Esophagus (tissue), 2 donors: ENCODE measurements around the gene TAS1R1. TPM values are rescaled to one million over a fixed set of nuclear protein-coding genes. Genes with fewer than 3 reads are reported as not detected.
A peak's percentile ranks its signal among the peaks of the same experiment; 100 is the strongest.
"Not testable (repeated sequence)": the region's sequence is repeated elsewhere in the genome, so short reads cannot be mapped to it uniquely, and the experiment has no call there.

Experiments
- H3K27ac ChIP-seq, 2 donors: one replicate each; pipeline ENCODE4 v1.5.1; 2013; ENCODE audit warnings: low read depth in 2 of 2, mild to moderate bottlenecking in 2 of 2, inconsistent platforms in 1 of 2, low read length in 1 of 2, moderate library complexity in 1 of 2
- H3K27me3 ChIP-seq, 2 donors: one replicate each; pipeline ENCODE4 v1.6.1; 2013; ENCODE audit warnings: low read length in 2 of 2, control low read depth in 1 of 2, mild to moderate bottlenecking in 1 of 2; ENCODE audit not compliant: insufficient read depth in 2 of 2, control insufficient read depth in 1 of 2
- H3K36me3 ChIP-seq, 2 donors: one replicate each; pipeline ENCODE4 v1.6.1; 2013; ENCODE audit warnings: low read length in 1 of 2; ENCODE audit not compliant: control insufficient read depth in 2 of 2, insufficient read depth in 2 of 2
- H3K4me1 ChIP-seq, 2 donors: one replicate each; pipeline ENCODE4 v1.6.1; 2013; ENCODE audit warnings: low read length in 1 of 2; ENCODE audit not compliant: control insufficient read depth in 2 of 2, insufficient read depth in 2 of 2
- H3K4me3 ChIP-seq, 2 donors: one replicate each; pipeline ENCODE4 v1.5.1; 2013; ENCODE audit warnings: low read length in 2 of 2, mild to moderate bottlenecking in 2 of 2, low read depth in 1 of 2, moderate library complexity in 1 of 2
- H3K9me3 ChIP-seq, 2 donors: one replicate each; pipeline ENCODE4 v1.6.1; 2013; ENCODE audit warnings: mild to moderate bottlenecking in 2 of 2, low read depth in 1 of 2, low read length in 1 of 2, moderate library complexity in 1 of 2; ENCODE audit not compliant: control insufficient read depth in 2 of 2, insufficient read depth in 1 of 2
- WGBS, 2 donors: extraction: QIAGEN DNeasy Blood & Tissue Kit; methylation state at CpG; one replicate each; pipeline ENCODE4 v1.1.7; 2013; 5-methylcytosine and 5-hydroxymethylcytosine counted together
- polyA plus RNA-seq, 2 donors: library from polyadenylated mRNA; stranded (reverse); fragments of 200-250 nt; gene quantifications; one replicate each; pipeline ENCODE4 v1.2.3, GENCODE V29; 2013
- donor health status: healthy with polysubstance abuse.
- donor health status: Bipolar disorder and iron deficiency.

Gene TAS1R1
- polyA plus RNA-seq, 2 donors = 0.02 to 0.04 TPM

GRCh38 chr1:6536291-6536690 lies 18.8 kb upstream of the TAS1R1 start:
- peaks cover 6 to 28% of the 10 kb centered on the region in 2 donors for H3K36me3 ChIP-seq
- H3K27ac ChIP-seq = no peak overlapping the region
- no peak overlapping the region for H3K4me3 ChIP-seq
- H3K4me1 ChIP-seq = no peaks in the 10 kb centered on the region
- 85 to 89% methylated on average over 5 of the region's 5 CpGs for WGBS, 2 donors
- no peaks in the 10 kb centered on the region for H3K27me3 ChIP-seq
- no peaks in the 10 kb centered on the region for H3K9me3 ChIP-seq

DNA sequence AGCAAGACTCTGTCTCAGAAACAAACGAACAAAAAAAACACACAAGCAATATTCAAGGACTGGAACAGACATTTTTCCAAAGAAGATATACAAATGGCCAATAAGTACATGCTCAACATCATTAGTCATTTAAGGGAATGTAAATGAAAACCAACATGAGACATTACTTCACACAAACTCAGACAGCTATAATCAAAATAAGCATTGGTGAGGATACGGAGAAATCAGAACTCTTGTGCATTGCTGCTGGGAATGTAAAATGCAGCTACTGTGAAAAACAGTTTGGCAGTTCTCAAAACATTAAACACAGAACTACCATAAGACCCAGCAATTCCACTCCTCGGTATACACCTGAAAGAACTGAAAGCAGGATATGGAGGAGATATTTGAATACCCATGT lies 16.2 kb upstream of the TAS1R1 start:
- H3K4me1 ChIP-seq = no peaks in the 10 kb centered on the region
- H3K4me3 ChIP-seq = no peak overlapping the region
- no peaks in the 10 kb centered on the region for H3K27me3 ChIP-seq
- H3K27ac ChIP-seq = no peak overlapping the region
- WGBS, 2 donors = 46 to 54% methylated on average over 3 of the region's 3 CpGs
- H3K36me3 ChIP-seq = peaks cover 0 to 11% of the 10 kb centered on the region in 2 donors
- H3K9me3 ChIP-seq = no peaks in the 10 kb centered on the region

DNA sequence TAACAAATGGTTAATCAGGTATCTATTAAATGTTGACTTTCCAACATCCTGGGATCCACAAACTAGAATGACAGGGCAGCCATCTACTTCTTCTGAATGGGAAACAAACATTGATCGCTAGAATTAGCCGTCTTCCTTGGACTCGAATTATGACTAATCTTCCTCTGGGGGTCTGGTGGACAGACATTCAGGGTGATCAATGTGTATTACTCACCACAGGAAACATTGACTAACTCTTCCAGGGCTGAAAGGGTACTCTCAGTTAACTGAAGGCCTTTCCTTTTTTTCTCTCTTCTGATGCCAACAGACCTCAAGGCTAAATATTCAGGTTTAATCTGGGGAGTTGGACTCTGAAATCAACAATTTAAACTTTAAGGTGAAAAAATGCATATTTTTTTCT lies 10.3 kb upstream of the TAS1R1 start:
- H3K27me3 ChIP-seq = no peaks in the 10 kb centered on the region
- H3K4me3 ChIP-seq = no peak overlapping the region
- H3K27ac ChIP-seq = no peak overlapping the region
- 45 to 60% methylated on average over 3 of the region's 3 CpGs for WGBS, 2 donors
- H3K9me3 ChIP-seq = no peaks in the 10 kb centered on the region
- peaks cover 3 to 13% of the 10 kb centered on the region in 2 donors for H3K36me3 ChIP-seq
- no peaks in the 10 kb centered on the region for H3K4me1 ChIP-seq

DNA sequence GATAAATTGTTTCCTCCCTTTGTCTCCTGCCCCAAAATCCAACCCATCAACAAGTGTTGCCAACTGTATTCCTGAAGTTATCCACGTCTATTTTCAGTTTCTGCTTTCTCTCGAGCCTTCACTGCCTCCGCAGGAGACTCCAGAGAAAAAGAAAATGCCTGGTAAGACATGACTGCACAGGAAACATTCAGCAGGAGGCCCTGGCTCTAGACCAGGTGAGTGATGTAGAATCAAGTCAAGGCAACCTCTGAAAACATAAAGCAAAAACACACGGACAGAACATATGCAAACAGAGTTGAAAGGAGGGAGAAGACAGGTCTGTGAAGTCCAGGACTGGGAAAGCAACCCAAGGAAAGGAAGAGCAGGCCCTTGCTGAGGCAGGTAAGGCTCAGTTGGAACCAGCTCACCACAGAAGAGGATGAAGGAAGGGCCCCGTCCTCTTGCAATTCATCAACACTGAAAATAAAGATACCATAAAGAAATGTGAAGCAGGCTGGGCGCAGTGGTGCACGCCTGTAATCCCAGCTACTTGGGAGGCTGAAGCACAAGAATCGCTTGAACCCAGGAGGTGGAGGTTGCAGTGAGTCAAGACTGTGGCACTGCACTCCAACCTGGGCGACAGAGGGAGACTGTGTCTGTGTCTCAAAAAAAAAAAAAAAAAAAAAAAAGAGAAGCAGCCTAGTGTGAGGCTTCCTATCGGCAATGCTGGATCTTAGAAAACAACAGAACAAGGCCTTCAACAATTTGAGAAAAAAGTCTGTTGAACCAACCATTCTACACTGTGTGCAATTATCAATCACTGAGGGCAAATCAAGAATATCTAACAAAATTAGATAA lies 9.6 kb upstream of the TAS1R1 start:
- WGBS, 2 donors = 40 to 44% methylated on average over 10 of the region's 10 CpGs
- no peaks in the 10 kb centered on the region for H3K9me3 ChIP-seq
- no peaks in the 10 kb centered on the region for H3K4me1 ChIP-seq
- H3K27ac ChIP-seq = no peak overlapping the region
- no peak overlapping the region for H3K4me3 ChIP-seq
- peaks cover 3 to 13% of the 10 kb centered on the region in 2 donors for H3K36me3 ChIP-seq
- H3K27me3 ChIP-seq = no peaks in the 10 kb centered on the region

GRCh38 chr1:6546326-6546725 lies 8.8 kb upstream of the TAS1R1 start:
- WGBS, 2 donors = 59 to 71% methylated on average over 5 of the region's 5 CpGs
- Histone ChIP-seq H3K36me3 (peaks cover 3 to 13% of the 10 kb centered on the region in 2 donors), H3K27ac (no peak overlapping the region), H3K9me3 (no peaks in the 10 kb centered on the region), H3K4me3 (no peak overlapping the region), H3K4me1 (no peaks in the 10 kb centered on the region), H3K27me3 (no peaks in the 10 kb centered on the region)

DNA sequence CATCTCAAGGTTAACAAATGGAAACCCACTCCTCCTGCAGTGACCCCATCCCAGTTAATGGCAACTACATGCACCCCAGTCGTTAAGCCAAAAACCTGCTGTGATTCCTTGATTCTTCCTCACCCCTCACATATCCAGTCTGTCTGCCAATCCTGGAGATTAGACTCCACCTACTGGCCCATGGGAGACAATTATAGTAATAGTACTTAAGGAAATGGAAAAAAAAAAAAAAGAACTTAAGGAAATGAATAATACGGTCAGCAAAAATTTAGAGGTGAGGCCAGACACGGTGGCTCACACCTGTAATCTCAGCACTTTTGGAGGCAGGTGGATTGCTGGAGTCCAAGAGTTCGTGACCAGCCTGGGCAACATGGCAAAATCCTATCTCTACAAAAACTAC lies 7.8 kb upstream of the TAS1R1 start:
- H3K27ac ChIP-seq = no peak overlapping the region
- no peaks in the 10 kb centered on the region for H3K9me3 ChIP-seq
- H3K4me3 ChIP-seq = no peak overlapping the region
- peaks cover 3 to 13% of the 10 kb centered on the region in 2 donors for H3K36me3 ChIP-seq
- WGBS, 2 donors = 49 to 61% methylated on average over 4 of the region's 4 CpGs
- no peaks in the 10 kb centered on the region for H3K4me1 ChIP-seq
- H3K27me3 ChIP-seq = no peaks in the 10 kb centered on the region

- Histone ChIP-seq H3K36me3 (peaks cover 3 to 6% of the 10 kb centered on the region in 2 donors), H3K4me1 (peaks cover 0 to 10% of the 10 kb centered on the region in 2 donors), H3K4me3 (peak within 1 kb of the TSS; percentile 95 to 100), H3K9me3 (no peaks in the 10 kb centered on the region), H3K27ac (peak within 1 kb of the TSS; percentile 8 to 59), H3K27me3 (no peaks in the 10 kb centered on the region)
- WGBS, 2 donors = 1% methylated on average over 75 to 87 of the region's 87 CpGs
These were observed 838 bp upstream of the TAS1R1 start, which contains the start of gene NOL9 for GRCh38 chr1:6554031-6554906. NOL9 (minus strand) TSS chr1:6554513; CDS start chr1:6554502, 11 bp downstream.

GRCh38 chr1:6557597-6557996 lies 2.5 kb downstream of the TAS1R1 start:
- 63 to 86% methylated on average over 1 of the region's 1 CpG for WGBS, 2 donors
- Histone ChIP-seq H3K4me3 (no peak overlapping the region), H3K9me3 (no peaks in the 10 kb centered on the region), H3K36me3 (no peaks in the 10 kb centered on the region), H3K4me1 (peaks cover 0 to 10% of the 10 kb centered on the region in 2 donors), H3K27me3 (no peaks in the 10 kb centered on the region), H3K27ac (no peak overlapping the region)

GRCh38 chr1:6559161-6559560 lies 4.1 kb downstream of the TAS1R1 start:
- H3K36me3 ChIP-seq, H3K27ac ChIP-seq, H3K4me1 ChIP-seq, H3K27me3 ChIP-seq, H3K4me3 ChIP-seq, H3K9me3 ChIP-seq: not testable (repeated sequence)
- 73 to 77% methylated on average over 11 of the region's 11 CpGs for WGBS, 2 donors
